Astrocyte of the hippocampus (primary cell): Measurements from ENCODE around the gene ROS1.
"Not testable (repeated sequence)": the region's sequence is repeated elsewhere in the genome, so short reads cannot be mapped to it uniquely, and the experiment has no call there.

ENCODE experiments used
- DNase-seq: peaks from one replicate; pipeline ENCODE4 v3.0.0; 2011; ENCODE audit warnings: low read depth, low spot score

ROS1 gene

DNA sequence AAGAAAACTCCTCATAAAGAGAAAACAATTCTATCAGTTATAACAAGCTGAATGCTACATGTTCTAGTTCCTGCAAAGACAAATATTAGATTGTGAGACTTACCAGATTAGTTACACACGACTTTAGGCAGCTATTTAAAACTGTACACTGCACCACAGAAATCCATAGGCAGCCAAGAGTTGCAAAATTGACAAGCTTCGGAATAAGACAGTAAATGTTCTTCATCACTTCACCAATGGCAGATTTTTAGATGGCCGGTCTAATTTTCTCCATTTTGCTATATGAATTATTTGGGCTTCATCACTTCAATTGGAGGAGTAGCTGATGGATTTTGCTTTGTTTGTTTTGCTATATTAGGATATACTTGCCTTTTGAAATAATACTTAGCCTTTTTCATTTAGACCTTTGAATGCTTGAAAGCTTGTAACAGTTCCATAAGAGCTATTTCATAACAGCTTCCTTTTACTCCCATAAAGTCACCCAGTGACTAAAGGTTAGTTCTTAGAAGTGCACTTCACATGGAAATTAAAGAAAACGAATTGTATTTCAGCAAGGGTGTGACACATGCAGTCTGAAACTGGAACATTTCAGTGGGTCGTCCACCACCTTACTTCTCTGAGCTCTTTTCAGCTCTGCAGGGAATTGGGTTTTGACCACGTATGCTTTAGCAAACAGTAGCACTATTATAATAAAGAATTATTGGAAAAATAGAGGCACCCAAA lies at the start of gene ROS1:
Gene ROS1 (minus strand): TSS at position 512 of the 723 bp plus-strand sequence. CDS start 286 bp downstream, at position 226.
- DNase-seq, result no peak

DNA sequence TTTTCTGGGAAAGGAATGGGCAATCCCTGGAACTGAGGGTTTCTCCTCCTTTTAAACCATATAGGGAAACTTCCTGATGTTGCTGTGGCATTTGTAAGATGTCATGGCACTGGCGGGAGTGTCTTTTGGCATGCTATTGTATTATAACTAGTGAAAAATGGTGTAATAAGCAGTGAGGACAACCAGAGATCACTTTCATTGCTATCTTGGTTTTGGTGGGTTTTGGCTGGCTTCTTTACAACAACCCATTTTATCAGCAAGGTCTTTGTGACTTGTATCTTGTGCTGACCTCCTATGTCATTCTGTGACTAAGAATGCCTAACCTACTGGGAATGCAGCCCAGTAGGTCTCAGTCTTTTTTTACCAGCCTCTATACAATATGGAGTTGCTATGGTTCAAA lies 47.7 kb upstream of the ROS1 start:
- DNase-seq, result no peak

DNA sequence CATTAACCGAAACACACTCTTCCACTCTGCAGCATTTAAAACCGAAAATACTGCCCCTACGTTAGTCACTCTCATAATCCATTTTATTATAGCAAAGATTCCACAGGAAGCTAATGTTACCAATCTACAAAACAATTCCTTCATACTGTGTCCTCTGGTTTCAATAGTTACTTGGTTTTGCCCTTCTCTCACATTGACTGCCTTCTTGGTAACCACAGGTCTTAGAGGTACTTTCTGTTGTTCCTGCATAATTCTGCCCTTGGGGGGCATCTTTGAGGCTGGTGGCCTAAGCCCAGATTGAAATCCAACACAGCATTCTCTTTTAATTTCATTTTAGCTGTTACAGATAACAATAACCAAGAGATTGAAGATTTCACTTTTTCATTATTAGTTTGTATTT lies 46.9 kb upstream of the ROS1 start:
- DNase-seq, result no peak

DNA sequence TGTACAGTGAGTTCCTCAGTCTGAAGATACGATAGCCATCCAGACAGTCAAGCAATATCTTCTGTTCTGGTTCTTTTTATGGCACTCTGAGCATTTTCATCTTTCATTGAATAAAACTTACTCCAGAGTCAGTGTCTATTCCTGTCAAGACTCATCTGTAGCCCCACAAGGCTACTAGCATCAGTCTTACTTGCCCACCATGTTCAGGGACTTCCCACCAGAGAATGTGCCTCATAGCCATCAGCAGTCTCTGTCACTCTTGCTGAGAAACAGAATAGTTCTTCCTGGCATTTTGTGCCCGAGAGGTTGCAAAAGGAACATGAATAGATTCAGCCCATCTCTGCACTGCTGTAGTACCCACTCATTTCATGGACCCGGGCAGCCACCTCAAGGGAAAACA lies 44.0 kb upstream of the ROS1 start:
- no peak for DNase-seq

DNA sequence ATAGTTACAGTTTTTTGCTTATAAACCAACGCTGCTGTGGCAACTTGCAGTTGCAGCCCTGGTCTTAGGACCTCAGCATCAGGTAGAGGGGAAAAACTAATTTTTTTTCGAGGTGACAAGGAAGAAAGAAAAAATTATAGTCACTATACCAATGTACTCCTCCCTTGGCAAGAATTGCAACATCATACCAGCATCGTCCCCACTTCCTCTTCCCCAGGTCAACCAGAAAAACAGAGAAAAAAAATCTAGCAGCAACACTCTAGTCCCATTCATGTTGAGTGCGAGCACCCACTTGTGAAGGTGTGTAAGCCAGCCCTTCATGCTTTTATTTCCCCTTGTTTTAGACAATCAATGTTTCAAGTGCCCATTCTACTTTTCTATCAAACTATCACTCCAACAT lies 43.6 kb upstream of the ROS1 start:
- DNase-seq, result no peak

DNA sequence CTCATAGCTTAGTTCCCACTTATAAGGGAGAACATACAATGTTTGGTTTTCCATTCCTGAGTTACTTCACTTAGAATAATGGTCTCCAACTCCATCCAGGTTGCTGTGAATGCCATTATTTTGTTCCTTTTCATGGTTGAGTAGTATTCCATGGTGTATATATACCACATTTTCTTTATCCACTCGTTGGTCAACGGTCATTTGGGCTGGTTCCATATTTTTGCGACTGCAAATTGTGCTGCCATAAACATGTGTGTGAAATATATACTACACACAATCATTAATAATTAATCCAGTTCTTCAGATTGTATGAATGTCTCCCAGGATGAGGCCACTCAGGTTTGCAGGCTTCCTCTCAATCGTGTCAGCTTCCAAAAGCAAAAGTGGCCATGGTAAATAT lies 42.8 kb upstream of the ROS1 start:
- not testable (repeated sequence) for DNase-seq

DNA sequence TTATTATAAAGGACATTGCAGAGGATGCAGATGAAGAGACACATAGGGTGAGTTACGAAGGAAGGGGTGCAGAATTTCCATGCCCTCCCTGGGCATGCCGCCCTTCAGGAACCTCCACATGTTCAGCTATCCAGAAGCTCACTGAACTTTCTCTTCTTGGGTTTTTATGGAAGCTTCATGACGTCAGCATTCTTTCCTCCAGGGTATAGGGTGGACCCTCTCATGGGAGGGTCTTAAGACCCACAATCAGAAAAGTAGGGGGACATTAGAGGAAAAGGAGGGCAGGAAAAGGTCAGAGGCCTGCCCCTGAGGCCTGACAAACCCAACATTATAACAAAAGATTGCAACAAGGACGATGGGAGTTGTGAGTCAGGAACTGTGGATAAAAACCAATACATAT lies 42.1 kb upstream of the ROS1 start:
- no peak for DNase-seq

DNA sequence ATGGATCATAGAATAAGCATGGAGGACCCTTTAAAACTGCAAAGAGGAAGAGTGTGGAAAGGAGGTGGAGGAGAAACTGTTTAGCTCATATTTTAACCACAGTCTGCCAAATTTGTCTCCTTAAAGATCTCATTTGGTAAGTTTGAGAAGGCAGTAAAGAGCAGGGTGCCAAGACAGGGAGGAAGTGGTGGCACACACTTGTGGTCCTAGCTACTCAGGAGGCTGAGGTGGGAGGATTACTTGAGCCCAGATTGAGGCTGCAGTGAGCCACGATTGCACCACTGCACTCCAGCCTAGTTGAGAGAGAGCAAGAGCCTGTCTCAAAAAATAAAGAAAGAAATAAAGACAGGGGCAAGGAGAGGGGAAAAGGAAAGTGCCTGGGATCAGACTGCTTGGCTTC lies 39.9 kb upstream of the ROS1 start:
- no peak for DNase-seq

DNA sequence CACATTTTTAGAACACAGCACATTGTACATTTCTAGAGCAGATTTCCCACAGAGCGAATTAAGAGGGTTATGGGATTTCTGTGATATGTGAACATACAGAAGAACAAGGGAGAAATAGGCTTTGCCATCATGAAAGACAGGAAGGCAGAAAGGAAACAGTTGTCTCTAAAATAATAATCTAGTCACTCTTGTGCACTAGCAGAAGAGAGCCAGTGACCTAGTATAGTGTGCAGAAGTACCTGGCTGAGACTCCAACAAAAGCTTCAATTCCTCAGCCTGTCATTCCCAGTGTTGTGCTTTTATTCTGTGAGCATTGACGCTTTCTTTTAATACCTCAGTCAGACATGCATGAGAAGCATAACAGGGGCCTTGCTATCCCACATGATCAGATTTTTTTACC lies 39.0 kb upstream of the ROS1 start:
- no peak for DNase-seq

DNA sequence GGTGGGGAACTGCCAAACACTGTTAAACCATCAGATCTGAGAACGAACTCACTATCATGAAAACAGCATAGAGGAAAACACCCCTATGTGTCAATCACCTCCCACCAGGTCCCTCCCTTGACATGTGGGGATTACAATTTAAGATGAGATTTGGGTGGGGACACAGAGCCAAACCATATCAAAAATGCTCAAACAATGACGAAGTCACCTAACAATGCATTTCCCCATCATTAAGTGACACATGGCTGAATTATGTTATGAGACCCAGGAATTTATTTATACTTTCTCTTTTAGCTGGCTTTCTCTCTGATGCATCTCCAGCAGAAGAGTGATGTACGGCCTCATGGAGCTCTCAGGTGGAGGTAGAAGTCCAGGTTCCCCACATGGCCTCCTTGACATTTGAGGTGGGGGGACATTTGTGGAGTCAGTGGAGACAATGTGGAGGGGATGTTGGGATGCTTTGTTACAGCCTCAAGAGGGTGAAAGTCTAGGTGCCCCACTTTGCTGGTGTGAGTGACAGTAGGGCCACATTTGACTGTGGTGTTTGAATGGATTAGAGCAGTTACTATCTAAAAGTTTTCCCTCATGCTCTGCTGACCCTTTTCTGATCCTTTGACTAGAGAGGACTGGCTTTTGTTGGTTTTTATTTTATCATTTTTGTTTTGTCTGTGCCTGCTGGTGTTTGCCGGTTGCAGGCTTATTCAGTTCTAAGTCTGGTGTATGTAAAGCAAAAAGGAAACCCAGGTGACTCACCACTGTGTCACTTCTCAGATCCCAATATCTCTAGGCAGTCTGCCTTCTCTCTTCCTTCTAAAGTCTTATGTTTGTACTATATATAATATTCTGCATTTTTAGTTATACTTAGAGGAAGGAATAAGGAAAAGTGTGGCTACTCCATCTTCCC lies 38.3 kb upstream of the ROS1 start:
- DNase-seq, result peak; percentile 68

DNA sequence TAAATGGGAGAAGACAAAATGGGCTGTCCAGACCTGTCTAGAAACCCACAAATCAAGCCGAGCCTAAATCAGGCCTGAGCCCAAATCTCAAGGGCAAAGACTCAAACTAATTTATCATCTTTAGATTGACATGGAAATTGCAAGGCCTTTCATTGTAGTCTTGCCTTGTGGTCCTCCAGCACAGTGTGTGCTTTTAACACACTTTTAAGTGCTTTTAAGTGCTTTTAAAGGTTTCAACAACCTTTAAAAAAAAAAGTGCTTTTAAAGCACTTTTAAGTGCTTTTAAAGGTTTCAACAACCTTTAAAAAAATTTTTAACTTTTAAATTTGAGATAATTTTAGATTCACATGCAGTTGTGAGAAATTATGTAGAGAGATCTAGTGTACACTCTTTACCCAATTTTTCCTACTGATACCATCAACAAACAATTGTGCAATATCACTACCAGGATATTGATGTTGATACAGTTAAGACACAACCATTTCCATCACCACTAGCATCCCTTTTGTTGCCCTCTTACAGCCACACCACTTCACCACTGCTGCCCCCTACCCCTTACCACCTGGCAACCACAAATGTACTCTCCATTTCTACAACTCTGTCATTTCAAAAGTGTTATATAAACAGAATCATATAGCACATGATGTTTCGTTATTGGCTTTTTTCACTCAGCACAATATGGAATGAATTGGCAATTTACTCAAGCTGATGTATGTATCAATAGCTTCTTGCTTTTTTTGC lies 33.6 kb upstream of the ROS1 start:
- DNase-seq, result no peak

DNA sequence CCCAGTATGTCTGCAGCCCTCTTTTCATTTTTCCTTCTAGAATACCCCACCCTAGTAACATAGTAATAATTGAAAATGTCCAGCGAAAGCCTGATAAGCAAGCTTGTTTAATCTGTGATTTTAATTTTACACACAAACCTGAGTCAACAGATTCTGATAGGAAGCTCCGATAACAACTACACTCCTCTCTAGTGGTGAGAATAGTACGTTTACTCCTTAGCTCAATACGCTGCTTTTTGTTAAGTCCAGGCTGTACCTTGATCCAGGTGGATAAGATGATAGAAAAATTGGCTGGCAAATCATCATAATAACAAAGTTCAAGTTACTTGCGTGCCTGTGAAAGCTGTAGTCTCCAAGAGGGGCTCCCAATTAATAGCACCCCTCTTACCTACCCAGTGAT lies 31.3 kb upstream of the ROS1 start:
- no peak for DNase-seq

DNA sequence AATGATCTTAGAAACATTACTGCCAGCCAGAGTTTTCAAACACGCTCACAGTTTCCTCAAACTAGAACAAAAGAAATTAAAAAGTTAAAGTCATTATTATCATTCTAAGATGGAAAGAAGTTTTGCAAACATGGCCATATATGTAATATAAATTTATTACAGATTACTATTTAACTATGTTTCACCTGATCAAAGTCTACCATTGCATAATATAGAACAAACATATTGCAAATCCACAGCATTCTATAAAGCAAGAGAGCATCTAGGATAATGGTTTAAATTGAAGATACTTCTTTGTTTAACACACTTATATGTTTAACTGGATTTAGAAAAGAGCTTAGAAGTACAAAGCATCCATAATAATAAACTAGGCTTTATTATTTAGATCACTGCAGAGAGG lies 30.5 kb upstream of the ROS1 start:
- no peak for DNase-seq

DNA sequence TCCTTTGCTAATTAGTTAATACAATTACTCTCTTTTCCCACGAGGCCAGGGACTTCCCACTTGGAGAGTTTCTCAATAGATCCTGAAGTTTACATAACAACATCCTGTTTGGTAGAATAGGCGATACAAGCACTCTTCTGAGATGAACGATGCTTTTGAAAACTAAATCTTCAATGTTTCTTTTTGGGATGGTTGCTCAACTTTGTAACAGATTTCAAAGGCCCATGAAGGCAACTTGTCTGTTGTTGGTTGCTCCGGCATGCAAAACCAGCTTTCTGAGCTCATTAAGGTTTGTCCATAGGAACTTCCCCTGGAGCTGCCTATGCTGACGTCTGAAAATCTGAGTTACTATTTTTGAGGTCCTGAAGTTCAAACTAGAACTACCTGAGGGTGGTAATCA lies 25.9 kb upstream of the ROS1 start:
- DNase-seq, result no peak

DNA sequence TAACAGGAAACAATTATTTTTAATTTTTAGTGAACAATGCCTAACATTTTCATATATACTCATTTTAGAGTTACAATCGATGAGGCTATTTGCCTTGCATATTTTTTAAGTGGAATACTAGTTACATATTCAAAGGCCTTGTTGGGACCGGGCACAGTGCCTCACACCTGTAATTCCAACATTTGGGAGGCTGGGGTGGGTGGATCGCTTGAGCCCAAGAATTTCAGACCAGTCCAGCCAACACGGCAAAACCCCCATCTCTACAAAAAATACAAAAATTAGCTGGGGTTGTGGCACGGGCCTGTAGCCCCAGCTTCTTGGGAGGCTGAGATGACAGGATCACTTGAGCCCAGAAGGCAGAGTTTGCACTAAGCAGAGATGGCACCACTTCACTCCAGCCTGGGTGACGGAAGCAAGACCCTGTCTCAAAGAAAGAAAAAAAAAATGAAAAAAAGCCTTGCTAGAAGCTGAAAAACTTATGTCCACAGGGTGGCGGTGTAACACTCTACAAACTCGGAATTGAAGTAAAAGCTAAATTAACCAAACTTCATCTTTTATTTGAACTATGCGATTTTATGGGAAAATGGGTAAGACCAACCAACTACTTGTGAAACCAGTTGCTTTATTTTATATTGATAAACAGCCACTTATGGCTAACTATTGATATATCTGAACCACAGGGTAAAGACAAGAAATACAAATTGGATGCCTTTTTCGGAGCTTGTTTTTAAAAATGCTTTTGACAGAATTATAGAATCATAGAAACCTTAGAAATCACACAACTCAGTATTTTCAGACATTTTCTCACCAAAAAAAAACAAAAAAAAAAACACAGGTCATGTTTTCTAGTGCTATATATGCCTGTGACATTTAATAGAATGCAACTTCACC lies 24.1 kb upstream of the ROS1 start:
- peak; percentile 89 for DNase-seq

DNA sequence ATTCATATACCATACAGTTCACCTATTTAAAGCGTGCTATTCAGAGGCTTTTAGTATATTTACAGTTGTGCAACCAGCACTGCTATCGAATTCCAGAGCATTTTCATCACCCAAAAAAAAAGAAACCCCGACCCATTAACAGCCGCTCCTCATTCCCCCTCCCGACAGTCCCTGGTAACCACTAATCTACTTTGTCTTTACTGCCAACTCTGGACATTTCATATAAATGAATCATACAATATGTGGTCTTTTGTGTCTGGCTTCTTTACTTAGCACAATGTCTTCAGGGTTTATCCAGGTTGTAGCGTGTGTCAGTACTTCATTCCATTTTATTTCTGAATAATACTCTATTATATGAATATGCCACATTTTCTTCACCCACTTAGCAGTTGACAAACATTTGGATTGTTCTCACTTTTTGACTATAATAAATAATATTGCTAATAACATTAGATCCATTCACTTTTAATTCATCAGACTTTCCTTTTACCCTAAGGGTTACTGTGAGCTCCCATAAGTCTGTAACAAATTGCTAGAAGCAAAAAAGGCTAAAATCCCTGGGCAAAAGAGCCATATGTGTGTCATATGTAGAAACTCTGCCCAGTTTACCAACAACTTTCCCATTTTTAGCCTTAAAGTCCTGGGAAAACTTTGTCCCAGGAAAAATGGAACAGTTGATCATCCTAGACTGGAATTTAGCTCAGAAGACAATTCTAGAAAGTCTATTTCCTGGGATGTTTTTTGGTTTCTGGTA lies 23.2 kb upstream of the ROS1 start:
- DNase-seq, result peak; percentile 93

DNA sequence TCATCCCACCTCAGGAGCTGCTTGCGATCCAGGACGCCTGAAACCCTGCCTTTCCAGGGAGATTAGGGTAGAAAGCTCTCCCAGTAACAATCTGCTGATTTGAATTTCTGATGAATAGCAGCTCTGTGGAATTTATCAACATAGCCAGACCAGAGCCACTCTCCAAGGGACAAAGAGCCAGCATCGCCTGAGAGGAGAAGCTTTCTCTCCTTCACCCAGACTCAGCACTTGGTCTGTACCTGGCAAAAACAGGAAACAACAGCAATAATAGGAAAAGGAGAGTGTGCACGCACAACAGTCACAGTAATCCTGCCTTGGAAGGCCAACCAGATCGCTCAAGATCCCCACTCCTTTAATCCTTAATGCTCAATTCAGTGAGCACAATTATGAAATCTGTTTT lies 22.3 kb upstream of the ROS1 start:
- peak; percentile 81 for DNase-seq

DNA sequence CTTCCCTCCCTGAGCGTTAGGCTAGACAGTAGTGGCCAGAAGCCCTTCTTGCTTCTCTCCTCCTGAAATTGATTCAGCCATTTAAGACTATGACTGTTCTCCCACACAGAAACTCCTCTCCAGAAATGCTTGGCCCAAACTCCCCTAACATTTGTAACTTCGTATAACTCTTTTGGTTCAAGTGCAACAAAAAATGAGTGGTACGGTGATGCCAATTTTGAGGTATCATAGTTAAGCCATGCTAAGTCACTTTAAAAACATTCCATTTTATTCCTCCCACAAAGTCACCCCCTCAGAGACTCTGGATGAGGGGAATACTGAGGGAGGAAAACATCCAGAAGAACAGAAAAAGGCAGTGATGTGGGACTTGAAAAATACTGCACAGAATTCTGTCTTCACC lies 21.1 kb upstream of the ROS1 start:
- DNase-seq, result peak; percentile 36

DNA sequence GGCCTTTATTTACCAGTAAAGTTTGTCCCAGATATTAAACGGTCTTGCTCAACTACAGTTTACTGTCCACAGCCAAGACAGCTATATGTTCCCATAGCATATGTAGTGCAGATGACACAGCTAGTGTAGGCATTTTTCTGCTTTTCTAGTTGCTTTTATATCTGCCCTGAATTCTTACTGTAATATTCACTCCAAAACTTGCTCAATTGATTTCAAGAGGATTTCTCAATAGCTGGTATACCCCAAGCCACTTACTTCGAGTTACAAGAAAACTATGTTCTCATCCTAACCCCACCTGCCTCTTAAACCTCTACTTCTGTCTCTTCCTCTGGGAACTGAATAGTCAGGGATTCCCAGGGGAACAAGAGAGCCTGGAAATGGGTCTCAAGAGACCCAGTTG lies 18.9 kb upstream of the ROS1 start:
- DNase-seq, result no peak

DNA sequence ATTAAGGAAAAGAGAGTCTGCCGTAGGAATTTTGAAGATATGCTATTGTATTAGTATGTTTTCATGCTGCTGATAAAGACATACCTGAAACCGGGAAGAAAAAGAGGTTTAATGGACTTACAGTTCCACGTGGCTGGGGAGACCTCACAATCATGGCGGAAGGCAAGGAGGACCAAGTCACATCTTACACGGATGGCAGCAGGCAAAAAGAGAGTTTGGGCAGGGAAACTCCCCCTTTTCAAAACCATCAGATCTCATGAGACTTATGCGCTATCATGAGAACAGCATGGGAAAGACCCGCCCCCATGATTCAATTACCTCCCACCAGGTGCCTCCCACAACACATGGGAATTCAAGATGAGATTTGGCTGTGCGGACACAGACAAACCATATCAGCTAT lies 16.6 kb upstream of the ROS1 start:
- not testable (repeated sequence) for DNase-seq

DNA sequence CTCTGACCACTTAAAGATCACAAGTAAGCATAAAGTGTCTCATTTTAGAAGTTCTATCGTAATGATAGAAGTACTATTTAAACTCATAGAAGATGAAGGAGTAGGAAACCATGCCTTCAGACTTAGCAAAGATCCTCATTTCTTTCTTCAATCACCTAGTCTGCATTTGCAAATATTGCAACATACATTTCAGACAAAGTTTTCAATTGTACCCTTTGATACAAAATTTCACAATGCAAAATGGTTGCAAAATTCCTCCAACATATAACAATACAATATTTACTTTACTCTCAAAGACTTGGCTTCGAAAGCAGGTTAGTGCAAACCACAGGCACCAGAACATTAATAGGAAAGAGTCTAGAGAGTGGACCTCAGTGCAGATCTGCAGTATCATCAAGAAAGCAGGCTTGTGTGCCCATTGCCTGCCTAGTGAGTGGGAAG lies 16.1 kb upstream of the ROS1 start:
- peak; percentile 26 for DNase-seq
